Measurements from ENCODE around the gene ZNF467.

The ZNF467 gene

DNA sequence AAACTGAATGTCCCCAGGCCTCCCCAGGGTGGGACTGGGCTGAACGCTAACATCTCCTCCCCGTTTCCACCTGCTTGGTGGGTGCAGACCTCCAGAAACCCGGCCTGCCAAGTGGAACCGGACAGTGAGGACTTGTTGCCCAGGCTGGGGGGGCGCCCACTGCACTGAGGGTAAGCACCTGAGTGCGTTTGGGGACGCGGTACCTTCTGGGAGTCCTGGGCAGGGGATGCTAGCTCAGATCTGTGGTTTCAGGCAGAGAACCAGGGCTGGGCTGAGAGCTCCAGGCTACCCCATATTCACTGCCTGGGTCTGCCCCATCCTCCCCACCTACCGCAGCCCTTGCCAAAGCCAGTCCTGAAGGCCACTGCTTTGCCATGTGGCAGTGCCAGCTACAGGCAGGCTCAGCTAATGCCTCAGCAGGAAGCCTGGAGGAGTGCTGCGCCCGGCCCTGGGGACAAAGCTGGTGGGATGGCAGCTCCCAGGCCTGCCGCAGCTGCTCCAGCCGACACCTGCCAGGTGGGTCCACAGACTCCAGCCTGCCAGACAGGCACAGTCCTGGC lies 3.5 kb upstream of the ZNF467 start:
- no peaks in the 10 kb centered on the region for H3K79me2 ChIP-seq (ENCODE audit: insufficient read depth, low read length)
- no peaks in the 10 kb centered on the region for H3K36me3 ChIP-seq (ENCODE audit: insufficient read depth, low read length)
- H3K27me3 ChIP-seq (ENCODE audit: insufficient read depth, low read length, poor library complexity): peaks cover 23% of the 10 kb centered on the region
- ATAC-seq (ENCODE audit: insufficient read depth, low read depth) (no peak), DNase-seq (no peak)
- no peak overlapping the region for H3K4me3 ChIP-seq (ENCODE audit: low read depth in 1 of 2, low read length in 2 of 2)
- no peaks in the 10 kb centered on the region for H3K9me3 ChIP-seq (ENCODE audit: insufficient read depth, low read length, severe bottlenecking)
- no peak overlapping the region for H2AFZ ChIP-seq (ENCODE audit: low read depth, low read length)
- no peak for TF ChIP-seq EZH2 (IDR thresholded peaks at IDR 0.05; ENCODE audit: borderline replicate concordance, low read depth, low read length, severe bottlenecking)
- TF ChIP-seq, protein P1, sequence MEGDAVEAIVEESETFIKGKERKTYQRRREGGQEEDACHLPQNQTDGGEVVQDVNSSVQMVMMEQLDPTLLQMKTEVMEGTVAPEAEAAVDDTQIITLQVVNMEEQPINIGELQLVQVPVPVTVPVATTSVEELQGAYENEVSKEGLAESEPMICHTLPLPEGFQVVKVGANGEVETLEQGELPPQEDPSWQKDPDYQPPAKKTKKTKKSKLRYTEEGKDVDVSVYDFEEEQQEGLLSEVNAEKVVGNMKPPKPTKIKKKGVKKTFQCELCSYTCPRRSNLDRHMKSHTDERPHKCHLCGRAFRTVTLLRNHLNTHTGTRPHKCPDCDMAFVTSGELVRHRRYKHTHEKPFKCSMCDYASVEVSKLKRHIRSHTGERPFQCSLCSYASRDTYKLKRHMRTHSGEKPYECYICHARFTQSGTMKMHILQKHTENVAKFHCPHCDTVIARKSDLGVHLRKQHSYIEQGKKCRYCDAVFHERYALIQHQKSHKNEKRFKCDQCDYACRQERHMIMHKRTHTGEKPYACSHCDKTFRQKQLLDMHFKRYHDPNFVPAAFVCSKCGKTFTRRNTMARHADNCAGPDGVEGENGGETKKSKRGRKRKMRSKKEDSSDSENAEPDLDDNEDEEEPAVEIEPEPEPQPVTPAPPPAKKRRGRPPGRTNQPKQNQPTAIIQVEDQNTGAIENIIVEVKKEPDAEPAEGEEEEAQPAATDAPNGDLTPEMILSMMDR (IDR thresholded peaks at IDR 0.05; ENCODE audit: borderline replicate concordance, extremely low read depth, low read length, poor library complexity, severe bottlenecking): no peak
- no peak overlapping the region for H3K4me2 ChIP-seq (ENCODE audit: insufficient read depth, low read length)
- peaks cover 13% of the 10 kb centered on the region for H4K20me1 ChIP-seq (ENCODE audit: insufficient read depth, low read length)
- no peak overlapping the region for H3K9ac ChIP-seq (ENCODE audit: low read depth, low read length)
- no peak overlapping the region for H3K27ac ChIP-seq (ENCODE audit: low read length)
- peaks cover 13% of the 10 kb centered on the region for H3K4me1 ChIP-seq (ENCODE audit: insufficient read depth, low read length)

DNA sequence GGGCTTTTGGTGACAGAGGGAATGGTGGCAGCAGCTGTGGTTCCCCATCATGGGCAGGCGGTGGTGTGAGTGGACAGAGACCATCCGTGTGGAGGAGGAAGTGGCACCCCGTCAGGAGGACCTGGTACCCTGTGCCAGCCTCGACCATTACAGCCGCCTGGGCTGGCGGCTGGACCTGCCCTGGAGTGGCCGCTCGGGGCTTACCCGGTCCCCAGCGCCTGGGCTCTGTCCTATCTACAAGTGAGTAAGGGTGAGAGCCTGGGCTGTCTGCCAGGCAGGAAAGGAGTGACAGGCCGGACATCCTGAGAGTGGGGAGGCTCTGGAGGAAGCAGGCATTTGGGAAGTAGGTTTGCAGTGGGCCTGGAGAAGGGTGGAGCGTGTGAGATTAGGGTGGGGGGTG lies 2.9 kb upstream of the ZNF467 start:
- no peak overlapping the region for H3K27ac ChIP-seq (ENCODE audit: low read length)
- peaks cover 13% of the 10 kb centered on the region for H4K20me1 ChIP-seq (ENCODE audit: insufficient read depth, low read length)
- TF ChIP-seq, protein P1 (IDR thresholded peaks at IDR 0.05; ENCODE audit: borderline replicate concordance, extremely low read depth, low read length, poor library complexity, severe bottlenecking): no peak
- no peak for TF ChIP-seq EZH2 (IDR thresholded peaks at IDR 0.05; ENCODE audit: borderline replicate concordance, low read depth, low read length, severe bottlenecking)
- H3K4me1 ChIP-seq (ENCODE audit: insufficient read depth, low read length): peaks cover 15% of the 10 kb centered on the region
- DNase-seq: no peak
- no peak for ATAC-seq (ENCODE audit: insufficient read depth, low read depth)
- H3K4me2 ChIP-seq (ENCODE audit: insufficient read depth, low read length): no peak overlapping the region
- H3K27me3 ChIP-seq (ENCODE audit: insufficient read depth, low read length, poor library complexity): peaks cover 23% of the 10 kb centered on the region
- H3K79me2 ChIP-seq (ENCODE audit: insufficient read depth, low read length): no peaks in the 10 kb centered on the region
- H3K36me3 ChIP-seq (ENCODE audit: insufficient read depth, low read length): no peaks in the 10 kb centered on the region
- H2AFZ ChIP-seq (ENCODE audit: low read depth, low read length): no peak overlapping the region
- no peaks in the 10 kb centered on the region for H3K9me3 ChIP-seq (ENCODE audit: insufficient read depth, low read length, severe bottlenecking)
- H3K9ac ChIP-seq (ENCODE audit: low read depth, low read length): no peak overlapping the region
- H3K4me3 ChIP-seq (ENCODE audit: low read depth in 1 of 2, low read length in 2 of 2): no peak overlapping the region

DNA sequence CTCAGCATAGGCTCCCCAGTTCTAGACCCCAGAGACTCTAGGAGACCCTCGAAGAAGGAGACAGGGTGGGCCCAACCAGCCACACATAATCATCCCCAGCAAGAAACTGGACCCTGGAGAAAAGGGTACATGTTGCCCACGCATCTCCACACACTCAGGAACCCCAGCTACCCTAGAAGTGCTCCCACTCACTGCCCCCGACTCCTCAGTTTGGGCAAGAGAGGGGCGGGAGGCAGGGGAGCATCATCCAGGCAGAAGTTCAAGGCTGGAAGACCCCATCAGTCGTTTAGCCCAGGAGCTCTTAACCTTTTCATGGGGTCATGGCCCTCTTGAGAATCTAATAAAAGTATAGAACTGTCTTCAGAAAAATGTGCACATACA lies 1.8 kb upstream of the ZNF467 start:
- H3K4me3 ChIP-seq (ENCODE audit: low read depth in 1 of 2, low read length in 2 of 2): no peak overlapping the region
- peaks cover 23% of the 10 kb centered on the region for H3K27me3 ChIP-seq (ENCODE audit: insufficient read depth, low read length, poor library complexity)
- no peak for DNase-seq
- no peak overlapping the region for H3K4me2 ChIP-seq (ENCODE audit: insufficient read depth, low read length)
- H3K79me2 ChIP-seq (ENCODE audit: insufficient read depth, low read length): no peaks in the 10 kb centered on the region
- H3K36me3 ChIP-seq (ENCODE audit: insufficient read depth, low read length): no peaks in the 10 kb centered on the region
- H3K9me3 ChIP-seq (ENCODE audit: insufficient read depth, low read length, severe bottlenecking): no peaks in the 10 kb centered on the region
- H3K9ac ChIP-seq (ENCODE audit: low read depth, low read length): no peak overlapping the region
- H2AFZ ChIP-seq (ENCODE audit: low read depth, low read length): no peak overlapping the region
- H3K4me1 ChIP-seq (ENCODE audit: insufficient read depth, low read length): peaks cover 23% of the 10 kb centered on the region
- H4K20me1 ChIP-seq (ENCODE audit: insufficient read depth, low read length): peaks cover 13% of the 10 kb centered on the region
- TF ChIP-seq, protein P1 (IDR thresholded peaks at IDR 0.05; ENCODE audit: borderline replicate concordance, extremely low read depth, low read length, poor library complexity, severe bottlenecking): no peak
- TF ChIP-seq EZH2 (IDR thresholded peaks at IDR 0.05; ENCODE audit: borderline replicate concordance, low read depth, low read length, severe bottlenecking): no peak
- no peak for ATAC-seq (ENCODE audit: insufficient read depth, low read depth)
- no peak overlapping the region for H3K27ac ChIP-seq (ENCODE audit: low read length)
